Progenitor cell of endocrine pancreas (in vitro differentiated cells): Measurements from ENCODE around the gene CRB2. TPM values are rescaled to one million over a fixed set of nuclear protein-coding genes. Genes with fewer than 3 reads are reported as not detected.

ENCODE experiments used
- DNase-seq: peaks from one replicate; pipeline ENCODE4 v3.0.0; 2021; ENCODE audit warnings: low spot score; ENCODE audit not compliant: unreplicated experiment
- H3K27ac Mint-ChIP-seq: 2 replicates; pipeline ENCODE4 v1.8.0; 2021; ENCODE audit warnings: mild to moderate bottlenecking, moderate library complexity, mixed read lengths
- H3K27me3 Mint-ChIP-seq: 2 replicates; pipeline ENCODE4 v1.8.0; 2021; ENCODE audit warnings: mixed read lengths
- H3K36me3 Mint-ChIP-seq: 2 replicates; pipeline ENCODE4 v1.8.0; 2022; ENCODE audit warnings: mixed read lengths; ENCODE audit not compliant: insufficient read depth
- H3K4me1 Mint-ChIP-seq: 2 replicates; pipeline ENCODE4 v1.8.0; 2021; ENCODE audit warnings: low read depth, mixed read lengths
- H3K4me3 Mint-ChIP-seq: 2 replicates; pipeline ENCODE4 v1.8.0; 2021; ENCODE audit warnings: low read depth, mild to moderate bottlenecking, moderate library complexity, mixed read lengths
- H3K9me3 Mint-ChIP-seq: 2 replicates; pipeline ENCODE4 v1.8.0; 2021; ENCODE audit warnings: low read depth, mixed read lengths
- CTCF ChIP-seq: fragments of 200-600 bp; sonication (generic); IDR thresholded peaks from one replicate; pipeline ENCODE4 v1.5.0; 2021; ENCODE audit warnings: antibody characterized with exemption, mild to moderate bottlenecking; ENCODE audit not compliant: unreplicated experiment
- total RNA-seq: library from RNA; stranded (reverse); gene quantifications from 2 replicates; pipeline ENCODE4 v1.2.1, GENCODE V29; 2021

CRB2 gene
- total RNA-seq, 1 donor from 2014 or later = 8.4 TPM

GRCh38 chr9:123349033-123349432, 7.0 kb upstream of the CRB2 start:
- H3K36me3 Mint-ChIP-seq = no peaks in the 10 kb centered on the region
- no peak overlapping the region for H3K4me3 Mint-ChIP-seq
- no peaks in the 10 kb centered on the region for H3K9me3 Mint-ChIP-seq

GRCh38 chr9:123349691-123350480, 6.1 kb upstream of the CRB2 start:
- Mint-ChIP-seq H3K9me3 (no peaks in the 10 kb centered on the region), H3K36me3 (no peaks in the 10 kb centered on the region), H3K27ac (no peak overlapping the region), H3K27me3 (peaks cover 35% of the 10 kb centered on the region), H3K4me3 (no peak overlapping the region), H3K4me1 (peaks cover 3% of the 10 kb centered on the region)
- TF ChIP-seq CTCF = peak; percentile 98
- peak; percentile 58 for DNase-seq

More at GRCh38 chr9:123349033-123349432, 7.0 kb upstream of the CRB2 start:
- no peak overlapping the region for H3K27ac Mint-ChIP-seq
- TF ChIP-seq CTCF = no peak
- no peaks in the 10 kb centered on the region for H3K4me1 Mint-ChIP-seq
- peaks cover 31% of the 10 kb centered on the region for H3K27me3 Mint-ChIP-seq
- no peak for DNase-seq

GRCh38 chr9:123350590-123351310, 5.2 kb upstream of the CRB2 start:
- H3K4me1 Mint-ChIP-seq = peaks cover 6% of the 10 kb centered on the region
- peaks cover 38% of the 10 kb centered on the region for H3K27me3 Mint-ChIP-seq
- no peaks in the 10 kb centered on the region for H3K36me3 Mint-ChIP-seq
- no peak overlapping the region for H3K4me3 Mint-ChIP-seq
- no peak for TF ChIP-seq CTCF
- no peaks in the 10 kb centered on the region for H3K9me3 Mint-ChIP-seq
- DNase-seq = no peak
- H3K27ac Mint-ChIP-seq = no peak overlapping the region

- no peak for TF ChIP-seq CTCF
- peaks cover 16% of the 10 kb centered on the region for H3K4me1 Mint-ChIP-seq
These were observed 3.0 kb upstream of the CRB2 start for GRCh38 chr9:123353041-123353440.

GRCh38 chr9:123353984-123354591, 1.9 kb upstream of the CRB2 start:
- peak; percentile 80 for TF ChIP-seq CTCF
- DNase-seq = peak; percentile 73
- Mint-ChIP-seq H3K9me3 (no peaks in the 10 kb centered on the region), H3K27me3 (peaks cover 38% of the 10 kb centered on the region), H3K27ac (peak overlapping the region; percentile 5), H3K36me3 (no peaks in the 10 kb centered on the region), H3K4me3 (no peak overlapping the region), H3K4me1 (peaks cover 25% of the 10 kb centered on the region)

More at GRCh38 chr9:123353041-123353440, 3.0 kb upstream of the CRB2 start:
- Mint-ChIP-seq H3K9me3 (no peaks in the 10 kb centered on the region), H3K4me3 (no peak overlapping the region), H3K36me3 (no peaks in the 10 kb centered on the region), H3K27me3 (peaks cover 38% of the 10 kb centered on the region), H3K27ac (no peak overlapping the region)
- no peak for DNase-seq
